NCI-H460 (cell line): Measurements from ENCODE around the gene CEACAM16. TPM values are rescaled to one million over a fixed set of nuclear protein-coding genes. Genes with fewer than 3 reads are reported as not detected.
"Not testable (repeated sequence)": the region's sequence is repeated elsewhere in the genome, so short reads cannot be mapped to it uniquely, and the experiment has no call there.

Experiments
- DNase-seq: peaks from one replicate; pipeline ENCODE4 v3.0.0-alpha.2; 2016; ENCODE audit warnings: low read depth; ENCODE audit errors: extremely low read depth
- polyA plus RNA-seq: library from polyadenylated mRNA; depleted of rRNA; stranded (reverse); fragments of >200 nt; gene quantifications from 2 replicates; pipeline ENCODE4 v1.2.3, GENCODE V29; 2014; cell fraction: nucleus; rRNA removed
- total RNA-seq: library from RNA; depleted of rRNA; stranded (reverse); fragments of >200 nt; shearing (Covaris generic); gene quantifications from 2 replicates; pipeline ENCODE4 v1.2.3, GENCODE V29; 2014; rRNA removed

Gene CEACAM16
- not detected in 2 replicates for total RNA-seq
- not detected in 2 replicates for polyA plus RNA-seq

- no peak for DNase-seq
Observed at GRCh38 chr19:44698492-44699201, at the start of gene CEACAM16. CEACAM16 (plus strand) TSS chr19:44699151; CDS start chr19:44701457, 2,306 bp downstream.

GRCh38 chr19:44649578-44650145, 49.3 kb upstream of the CEACAM16 start:
- DNase-seq = no peak

- DNase-seq = no peak
Observed at GRCh38 chr19:44653343-44653742, 45.6 kb upstream of the CEACAM16 start.

GRCh38 chr19:44653977-44654774, 44.8 kb upstream of the CEACAM16 start:
- DNase-seq = peak; percentile 64

GRCh38 chr19:44657211-44657921, 41.6 kb upstream of the CEACAM16 start:
- DNase-seq = peak; percentile 39

GRCh38 chr19:44658069-44658733, 40.8 kb upstream of the CEACAM16 start:
- no peak for DNase-seq

GRCh38 chr19:44660081-44660480, 38.9 kb upstream of the CEACAM16 start:
- no peak for DNase-seq

- no peak for DNase-seq
Observed at GRCh38 chr19:44661205-44661604, 37.7 kb upstream of the CEACAM16 start.

- no peak for DNase-seq
Observed at GRCh38 chr19:44661904-44662303, 37.0 kb upstream of the CEACAM16 start.

- no peak for DNase-seq
Observed at GRCh38 chr19:44662691-44663385, 36.1 kb upstream of the CEACAM16 start.

- no peak for DNase-seq
Observed at GRCh38 chr19:44663996-44664395, 35.0 kb upstream of the CEACAM16 start.

GRCh38 chr19:44664976-44665375, 34.0 kb upstream of the CEACAM16 start:
- no peak for DNase-seq

GRCh38 chr19:44666852-44667556, 31.9 kb upstream of the CEACAM16 start:
- DNase-seq = no peak

GRCh38 chr19:44668985-44669764, 29.8 kb upstream of the CEACAM16 start:
- DNase-seq = no peak

GRCh38 chr19:44670027-44670426, 28.9 kb upstream of the CEACAM16 start:
- not testable (repeated sequence) for DNase-seq

- no peak for DNase-seq
Observed at GRCh38 chr19:44671400-44671799, 27.6 kb upstream of the CEACAM16 start, which contains the start of gene CEACAM19. CEACAM19 (plus strand) TSS chr19:44671482; CDS start chr19:44671932, 450 bp downstream.

GRCh38 chr19:44672226-44672625, 26.7 kb upstream of the CEACAM16 start:
- DNase-seq = no peak

GRCh38 chr19:44673510-44673909, 25.4 kb upstream of the CEACAM16 start:
- DNase-seq = no peak
